Measurements from ENCODE around the gene WDR5B. TPM values are rescaled to one million over a fixed set of nuclear protein-coding genes. Genes with fewer than 3 reads are reported as not detected.

Gene WDR5B
- total RNA-seq, 1 donor: 8.0 TPM

DNA sequence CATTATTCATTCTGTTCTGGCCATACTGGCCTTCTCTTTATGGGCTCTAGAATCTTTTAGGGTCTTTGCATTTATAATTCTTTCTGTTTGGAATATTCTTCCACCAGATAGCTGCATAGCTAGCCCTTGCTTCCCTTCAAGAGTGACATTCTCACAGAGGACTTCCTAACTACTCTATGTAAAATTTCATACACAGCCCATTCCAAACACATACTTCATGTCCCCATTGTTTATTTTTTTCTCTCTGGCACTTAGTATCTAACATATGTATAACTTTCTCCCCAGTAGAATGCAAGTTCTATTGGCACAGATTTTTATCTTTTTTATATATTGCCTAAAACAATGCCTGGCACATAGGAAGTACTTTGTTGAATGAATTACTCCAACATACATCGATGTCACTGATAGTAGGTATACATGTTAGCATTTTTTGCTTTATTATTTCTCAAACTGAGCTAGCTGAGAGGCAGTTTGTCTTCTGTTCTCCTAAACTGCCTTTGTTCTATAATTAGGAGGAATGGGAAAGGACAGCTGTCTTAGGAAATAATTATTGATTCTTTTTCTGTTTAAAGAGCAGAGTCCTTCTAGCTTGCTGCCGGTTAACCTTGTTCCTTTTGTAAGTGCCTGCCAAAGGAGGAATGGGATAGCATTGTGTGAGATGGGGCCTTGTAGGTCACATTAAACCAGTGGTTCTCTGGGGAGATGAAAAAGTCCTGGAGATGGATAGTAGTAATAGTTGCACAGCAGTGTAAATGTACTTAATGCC, 24.0 kb downstream of the WDR5B start:
- H3K4me3 ChIP-seq (ENCODE audit: low read depth, low read length): no peak overlapping the region
- TF ChIP-seq, protein P1, sequence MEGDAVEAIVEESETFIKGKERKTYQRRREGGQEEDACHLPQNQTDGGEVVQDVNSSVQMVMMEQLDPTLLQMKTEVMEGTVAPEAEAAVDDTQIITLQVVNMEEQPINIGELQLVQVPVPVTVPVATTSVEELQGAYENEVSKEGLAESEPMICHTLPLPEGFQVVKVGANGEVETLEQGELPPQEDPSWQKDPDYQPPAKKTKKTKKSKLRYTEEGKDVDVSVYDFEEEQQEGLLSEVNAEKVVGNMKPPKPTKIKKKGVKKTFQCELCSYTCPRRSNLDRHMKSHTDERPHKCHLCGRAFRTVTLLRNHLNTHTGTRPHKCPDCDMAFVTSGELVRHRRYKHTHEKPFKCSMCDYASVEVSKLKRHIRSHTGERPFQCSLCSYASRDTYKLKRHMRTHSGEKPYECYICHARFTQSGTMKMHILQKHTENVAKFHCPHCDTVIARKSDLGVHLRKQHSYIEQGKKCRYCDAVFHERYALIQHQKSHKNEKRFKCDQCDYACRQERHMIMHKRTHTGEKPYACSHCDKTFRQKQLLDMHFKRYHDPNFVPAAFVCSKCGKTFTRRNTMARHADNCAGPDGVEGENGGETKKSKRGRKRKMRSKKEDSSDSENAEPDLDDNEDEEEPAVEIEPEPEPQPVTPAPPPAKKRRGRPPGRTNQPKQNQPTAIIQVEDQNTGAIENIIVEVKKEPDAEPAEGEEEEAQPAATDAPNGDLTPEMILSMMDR (IDR thresholded peaks at IDR 0.05; ENCODE audit: insufficient read depth, low read length): no peak
- DNase-seq (ENCODE audit: low read depth): no peak

DNA sequence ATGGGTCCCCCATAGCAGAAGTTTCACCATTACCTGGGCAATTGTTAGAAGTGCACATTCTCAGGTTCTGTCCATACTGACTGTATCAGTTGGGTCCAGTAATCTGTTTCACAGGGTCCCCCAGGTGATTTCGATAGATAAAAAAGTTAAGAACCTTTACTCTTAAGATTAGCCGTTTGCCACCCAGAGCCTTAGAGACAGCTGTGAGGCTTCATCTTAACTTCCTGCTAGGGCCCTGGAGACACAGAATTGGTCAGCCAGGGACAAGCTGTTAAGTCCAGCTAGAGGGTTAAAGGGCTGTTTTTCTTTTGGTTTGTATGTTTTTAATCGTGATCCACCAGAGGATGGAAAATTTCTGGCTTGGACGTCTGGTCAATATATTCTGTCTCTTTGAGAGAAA, 25.2 kb downstream of the WDR5B start:
- no peak overlapping the region for H3K4me3 ChIP-seq (ENCODE audit: low read depth, low read length)
- TF ChIP-seq, protein P1 (IDR thresholded peaks at IDR 0.05; ENCODE audit: insufficient read depth, low read length): no peak
- no peak for DNase-seq (ENCODE audit: low read depth)

DNA sequence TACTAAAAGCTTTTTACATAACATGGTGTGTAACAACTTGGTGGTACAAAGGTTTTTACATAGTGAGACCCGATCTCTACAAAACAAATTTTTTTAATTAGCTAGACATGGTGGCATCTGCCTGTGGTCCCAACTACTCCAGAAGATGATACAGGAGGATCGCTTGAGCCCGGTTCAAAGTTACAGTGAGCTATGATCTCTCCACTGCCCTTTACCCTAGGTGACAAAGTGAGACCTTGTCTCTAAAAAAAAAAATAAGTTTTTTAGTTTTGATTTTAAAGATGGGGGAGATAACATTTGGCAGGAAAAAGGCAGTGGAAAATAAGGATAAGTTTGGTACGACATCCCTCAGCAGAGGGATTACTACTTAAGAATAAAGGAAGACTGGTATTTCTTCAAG, 26.0 kb downstream of the WDR5B start:
- DNase-seq (ENCODE audit: low read depth): no peak
- H3K4me3 ChIP-seq (ENCODE audit: low read depth, low read length): no peak overlapping the region
- TF ChIP-seq, protein P1 (IDR thresholded peaks at IDR 0.05; ENCODE audit: insufficient read depth, low read length): no peak

DNA sequence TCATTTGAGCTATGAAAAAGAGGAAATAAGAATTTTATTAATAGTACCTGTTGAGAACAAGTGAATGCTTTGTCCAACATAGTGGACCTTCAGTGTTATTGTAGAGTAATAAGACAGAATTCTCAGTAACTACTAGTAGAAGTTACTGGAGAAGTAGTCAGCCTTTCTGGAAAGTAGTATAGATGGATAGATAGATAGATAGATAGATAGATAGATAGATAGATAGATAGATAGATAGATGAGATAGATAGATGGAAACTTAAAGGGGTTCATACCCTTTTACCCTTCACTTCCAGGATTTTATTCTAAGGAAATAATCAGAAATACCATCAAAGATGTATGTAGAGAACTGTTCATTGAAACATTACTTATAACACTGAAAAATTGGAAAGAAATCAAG, 26.7 kb downstream of the WDR5B start:
- TF ChIP-seq, protein P1 (IDR thresholded peaks at IDR 0.05; ENCODE audit: insufficient read depth, low read length): no peak
- no peak overlapping the region for H3K4me3 ChIP-seq (ENCODE audit: low read depth, low read length)
- DNase-seq (ENCODE audit: low read depth): no peak

DNA sequence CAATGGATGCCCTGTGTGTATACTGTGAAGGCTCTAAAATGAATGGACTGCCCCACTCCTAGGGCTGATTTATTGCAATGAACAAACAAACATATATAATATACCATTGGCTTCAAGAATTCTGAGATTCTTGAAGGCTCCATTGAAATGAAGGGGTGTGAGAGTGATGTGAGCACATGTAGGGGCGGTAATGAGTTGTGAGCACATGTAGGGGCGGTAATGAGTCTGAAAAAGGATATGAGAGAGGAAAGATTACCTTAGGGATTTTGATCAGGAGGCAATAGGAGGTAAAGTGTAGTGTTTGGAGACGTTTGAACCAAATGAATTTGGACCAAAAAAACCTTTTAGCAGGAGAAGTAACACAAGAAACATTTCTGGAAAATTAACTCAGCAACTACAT, 28.2 kb downstream of the WDR5B start:
- no peak overlapping the region for H3K4me3 ChIP-seq (ENCODE audit: low read depth, low read length)
- no peak for DNase-seq (ENCODE audit: low read depth)
- TF ChIP-seq, protein P1 (IDR thresholded peaks at IDR 0.05; ENCODE audit: insufficient read depth, low read length): no peak

DNA sequence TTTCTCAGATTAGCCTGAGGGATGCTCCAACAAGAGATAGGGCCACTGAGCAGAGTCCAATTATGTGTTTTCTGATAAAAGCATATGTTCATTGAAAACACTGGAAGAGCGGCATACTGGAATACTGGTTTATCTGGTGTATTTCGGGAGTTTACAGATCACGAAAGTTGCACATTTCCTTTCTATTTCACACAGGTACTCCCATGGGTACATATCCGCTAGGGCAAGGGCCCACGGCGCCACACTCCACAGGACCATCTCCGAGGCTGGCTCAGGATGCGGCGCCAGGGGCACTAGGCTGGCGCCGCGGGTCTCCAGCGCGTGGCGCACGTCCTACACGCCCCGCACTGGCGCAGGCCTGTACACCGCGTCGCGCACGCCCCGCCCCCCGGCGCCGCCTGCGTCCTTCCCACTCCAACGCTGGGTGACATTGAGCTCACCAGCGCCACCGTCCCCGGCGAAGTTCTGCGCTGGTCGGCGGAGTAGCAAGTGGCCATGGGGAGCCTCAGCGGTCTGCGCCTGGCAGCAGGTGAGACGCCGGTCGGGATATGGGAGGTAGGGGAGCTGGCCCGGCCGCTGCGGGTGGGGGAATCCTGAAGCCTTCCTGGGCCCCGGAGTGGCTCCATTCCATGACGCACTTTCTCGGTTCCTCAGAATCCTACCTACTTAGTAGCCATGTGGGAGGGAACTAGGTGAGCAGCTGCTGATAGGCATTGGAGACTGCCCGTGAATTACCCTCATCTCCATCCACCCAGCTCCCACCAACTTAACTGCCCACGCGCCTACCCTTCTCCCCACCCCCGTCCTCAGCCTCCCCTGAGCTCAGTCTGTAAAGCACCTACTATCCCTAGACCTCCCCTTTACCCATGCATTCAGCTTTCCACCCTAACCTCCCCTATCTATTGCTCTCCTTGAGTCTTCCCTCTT, 31.8 kb downstream of the WDR5B start, which contains the start of gene FAM162A:
Gene FAM162A (plus strand): TSS at position 412 of the 927 bp plus-strand sequence. CDS start 84 bp downstream, at position 496.
- DNase-seq (ENCODE audit: low read depth): peak; percentile 67
- TF ChIP-seq, protein P1 (IDR thresholded peaks at IDR 0.05; ENCODE audit: insufficient read depth, low read length): peak; percentile 40
- peak within 1 kb of the TSS; percentile 97 for H3K4me3 ChIP-seq (ENCODE audit: low read depth, low read length)

Measured in fibroblast of the aortic adventitia (primary cell).